Measurements from ENCODE around the gene EXOC5.

DNA sequence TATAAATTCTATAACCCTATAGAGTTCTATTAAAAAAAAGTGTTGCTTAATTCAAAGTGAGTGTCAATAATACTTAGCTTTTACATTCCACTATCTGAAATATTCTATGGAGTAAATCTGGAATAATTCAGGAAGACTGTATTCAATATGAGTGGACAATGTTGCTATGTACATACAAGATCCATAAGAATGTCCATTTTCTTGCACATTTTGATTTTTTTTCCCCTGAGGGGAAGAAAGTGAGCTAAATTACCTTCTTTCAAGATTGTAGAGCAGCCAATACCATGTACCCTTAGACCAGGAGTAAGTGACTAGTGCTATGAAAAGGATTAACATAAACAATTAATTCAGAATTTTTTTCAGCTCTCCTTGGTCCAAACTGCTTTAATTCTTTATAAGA lies 25.4 kb downstream of the EXOC5 start:
- TF ChIP-seq, protein P1, sequence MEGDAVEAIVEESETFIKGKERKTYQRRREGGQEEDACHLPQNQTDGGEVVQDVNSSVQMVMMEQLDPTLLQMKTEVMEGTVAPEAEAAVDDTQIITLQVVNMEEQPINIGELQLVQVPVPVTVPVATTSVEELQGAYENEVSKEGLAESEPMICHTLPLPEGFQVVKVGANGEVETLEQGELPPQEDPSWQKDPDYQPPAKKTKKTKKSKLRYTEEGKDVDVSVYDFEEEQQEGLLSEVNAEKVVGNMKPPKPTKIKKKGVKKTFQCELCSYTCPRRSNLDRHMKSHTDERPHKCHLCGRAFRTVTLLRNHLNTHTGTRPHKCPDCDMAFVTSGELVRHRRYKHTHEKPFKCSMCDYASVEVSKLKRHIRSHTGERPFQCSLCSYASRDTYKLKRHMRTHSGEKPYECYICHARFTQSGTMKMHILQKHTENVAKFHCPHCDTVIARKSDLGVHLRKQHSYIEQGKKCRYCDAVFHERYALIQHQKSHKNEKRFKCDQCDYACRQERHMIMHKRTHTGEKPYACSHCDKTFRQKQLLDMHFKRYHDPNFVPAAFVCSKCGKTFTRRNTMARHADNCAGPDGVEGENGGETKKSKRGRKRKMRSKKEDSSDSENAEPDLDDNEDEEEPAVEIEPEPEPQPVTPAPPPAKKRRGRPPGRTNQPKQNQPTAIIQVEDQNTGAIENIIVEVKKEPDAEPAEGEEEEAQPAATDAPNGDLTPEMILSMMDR (optimal IDR thresholded peaks at IDR 0.05 in 1 of 3, IDR thresholded peaks at IDR 0.05 in 1 of 3, conservative IDR thresholded peaks at IDR 0.05 in 1 of 3; ENCODE audit: extremely low read depth in 1 of 3, insufficient read depth in 2 of 3, low read length in 3 of 3): no peak
- TF ChIP-seq EZH2 (IDR thresholded peaks at IDR 0.05; ENCODE audit: low read length): no peak

Measured in keratinocyte (primary cell).